GM19193 (cell line): Measurements from ENCODE around the gene TAS2R41.

Source experiments
- POLR2A ChIP-seq: IDR thresholded peaks from 4 replicates; pipeline ENCODE4 v1.6.1; 2011; ENCODE audit not compliant: insufficient read depth, insufficient read length; ENCODE audit errors: extremely low read depth

The TAS2R41 gene

DNA sequence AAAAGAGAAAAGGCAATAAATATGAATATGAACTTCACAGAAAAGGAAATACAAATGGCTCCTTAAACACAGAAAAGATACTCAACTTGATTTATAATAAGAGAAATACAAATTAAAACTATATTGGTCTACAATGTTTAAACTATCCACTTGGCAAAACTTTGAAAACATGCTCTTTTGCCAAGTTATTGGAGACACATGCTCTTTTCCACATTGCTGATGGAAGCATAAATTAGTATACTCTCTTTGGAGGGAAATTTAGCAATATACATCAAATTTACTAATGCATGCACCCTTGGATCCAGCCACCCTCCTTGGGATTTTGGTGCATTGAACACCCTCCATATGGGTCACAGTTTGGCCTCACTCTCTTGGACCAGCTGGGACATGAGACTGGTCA, 26.6 kb upstream of the TAS2R41 start:
- no peak for TF ChIP-seq POLR2A

GRCh38 chr7:143451746-143452145, 25.9 kb upstream of the TAS2R41 start:
- TF ChIP-seq POLR2A: no peak

GRCh38 chr7:143452495-143452894, 25.2 kb upstream of the TAS2R41 start:
- TF ChIP-seq POLR2A: no peak

GRCh38 chr7:143454091-143454680, 23.5 kb upstream of the TAS2R41 start:
- no peak for TF ChIP-seq POLR2A

DNA sequence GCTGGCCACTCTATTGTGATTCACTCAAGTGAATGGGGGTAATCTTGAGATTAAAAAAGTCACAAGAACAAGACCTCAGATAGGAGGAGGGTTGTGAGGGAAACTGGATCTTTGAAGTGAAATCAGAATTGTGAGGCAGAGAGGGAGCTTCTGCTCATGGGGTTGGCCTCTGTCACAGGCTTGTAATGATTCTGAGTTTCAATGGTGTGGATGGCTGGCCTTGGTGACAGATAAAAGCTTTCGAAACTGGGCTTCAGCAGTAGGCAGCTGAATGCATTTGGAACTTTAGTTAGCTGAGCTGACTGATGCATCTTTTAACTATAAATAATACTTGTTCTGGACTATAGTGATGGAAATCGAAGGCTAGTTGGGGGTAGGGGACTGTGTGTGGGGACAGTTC, 22.2 kb upstream of the TAS2R41 start:
- no peak for TF ChIP-seq POLR2A

DNA sequence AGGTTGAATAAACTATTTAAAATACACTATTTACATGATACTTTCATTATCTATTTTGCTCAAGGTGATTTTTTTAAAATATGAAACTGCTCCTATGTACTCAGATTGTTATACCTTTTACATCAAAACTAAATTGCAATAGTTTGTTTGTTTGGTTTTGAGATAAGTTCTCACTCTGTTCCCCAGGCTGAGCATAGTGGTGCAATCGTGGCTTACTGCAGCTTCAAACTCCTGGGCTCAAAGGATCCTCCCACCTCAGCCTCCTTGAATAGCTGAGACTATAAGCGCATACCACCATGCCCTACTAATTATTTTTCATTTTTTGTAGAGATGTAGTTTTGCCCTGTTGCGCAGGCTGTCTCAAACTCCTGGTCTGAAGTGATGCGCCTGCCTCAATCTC, 21.7 kb upstream of the TAS2R41 start:
- TF ChIP-seq POLR2A: no peak

DNA sequence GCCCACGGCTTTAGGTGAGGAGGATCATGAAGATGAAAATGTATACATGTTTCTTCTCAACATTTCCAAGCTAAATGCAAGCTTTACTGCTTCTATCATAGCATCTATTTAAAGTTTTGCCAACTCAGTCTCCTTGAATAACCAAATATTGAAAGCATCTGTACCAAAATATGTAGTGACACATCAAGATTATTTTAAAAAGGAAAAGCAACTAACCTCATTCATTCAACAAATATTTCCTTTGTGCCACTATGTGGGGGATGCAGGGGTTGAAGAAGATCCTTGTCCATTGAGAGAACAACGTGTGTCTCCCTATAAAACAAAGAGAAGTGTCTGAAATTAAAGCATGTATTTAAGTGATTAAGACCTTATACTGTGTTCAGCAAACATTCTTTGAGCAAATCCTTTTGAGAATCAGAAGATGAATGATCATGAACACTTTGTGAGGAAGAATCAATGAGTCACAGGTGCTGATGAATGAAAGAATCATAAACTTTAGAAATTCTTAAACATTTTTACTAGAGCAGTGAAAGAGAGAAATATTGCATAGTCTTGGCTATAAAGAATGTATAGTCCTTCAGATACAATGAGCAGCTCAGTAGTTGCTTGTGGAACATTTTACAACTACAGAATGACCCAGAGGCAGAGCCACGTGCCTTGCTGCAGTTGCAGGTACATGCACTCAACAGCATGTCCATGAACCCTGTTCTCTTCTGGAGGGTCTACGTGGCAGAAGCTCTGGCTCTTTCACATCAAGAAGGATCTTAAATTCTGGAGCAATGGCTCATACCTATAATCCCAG, 20.5 kb upstream of the TAS2R41 start:
- no peak for TF ChIP-seq POLR2A

DNA sequence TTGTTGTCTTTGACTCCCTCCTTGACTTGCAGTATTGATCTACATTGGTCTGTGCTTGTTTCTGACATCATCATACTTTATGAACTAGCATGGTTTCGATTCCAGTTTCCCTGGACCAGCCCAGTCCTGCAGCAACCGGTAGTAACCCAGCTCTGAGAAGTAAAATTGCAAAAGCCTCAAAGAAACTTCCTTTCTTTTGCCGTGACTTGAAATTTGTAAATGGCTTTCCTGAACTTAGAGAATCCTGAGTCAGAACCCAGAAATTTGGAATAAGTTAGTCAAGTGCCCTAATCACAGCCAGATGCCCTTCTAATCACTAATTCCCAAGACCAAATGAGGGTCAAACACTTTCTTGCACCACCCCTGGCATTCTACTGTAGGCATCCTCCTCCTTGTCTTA, 19.4 kb upstream of the TAS2R41 start:
- TF ChIP-seq POLR2A: no peak

- no peak for TF ChIP-seq POLR2A
Observed at GRCh38 chr7:143458681-143459080, 19.0 kb upstream of the TAS2R41 start.

GRCh38 chr7:143459359-143459758, 18.3 kb upstream of the TAS2R41 start:
- TF ChIP-seq POLR2A: no peak

GRCh38 chr7:143460271-143460979, 17.2 kb upstream of the TAS2R41 start:
- TF ChIP-seq POLR2A: no peak

DNA sequence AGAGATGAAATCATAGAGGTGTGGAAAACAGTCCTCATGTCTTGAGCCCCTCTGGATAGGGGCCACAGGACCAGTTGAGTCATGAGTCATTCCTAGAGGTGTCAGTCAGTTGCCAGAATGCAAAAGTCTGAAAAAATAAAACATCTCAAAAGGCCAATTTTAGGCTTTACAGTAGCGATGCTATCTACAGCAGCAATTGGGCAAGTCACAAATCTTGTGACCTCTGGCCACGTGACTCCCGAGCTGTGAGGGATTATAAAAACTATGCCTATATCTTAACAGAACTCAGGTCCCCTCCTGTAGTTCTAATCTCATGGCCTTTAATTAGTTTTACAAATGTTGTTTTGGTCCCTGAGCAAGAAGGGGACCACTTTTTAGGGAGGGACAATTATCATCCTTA, 15.6 kb upstream of the TAS2R41 start:
- no peak for TF ChIP-seq POLR2A

- TF ChIP-seq POLR2A: no peak
Observed at GRCh38 chr7:143463556-143463955, 14.1 kb upstream of the TAS2R41 start.

DNA sequence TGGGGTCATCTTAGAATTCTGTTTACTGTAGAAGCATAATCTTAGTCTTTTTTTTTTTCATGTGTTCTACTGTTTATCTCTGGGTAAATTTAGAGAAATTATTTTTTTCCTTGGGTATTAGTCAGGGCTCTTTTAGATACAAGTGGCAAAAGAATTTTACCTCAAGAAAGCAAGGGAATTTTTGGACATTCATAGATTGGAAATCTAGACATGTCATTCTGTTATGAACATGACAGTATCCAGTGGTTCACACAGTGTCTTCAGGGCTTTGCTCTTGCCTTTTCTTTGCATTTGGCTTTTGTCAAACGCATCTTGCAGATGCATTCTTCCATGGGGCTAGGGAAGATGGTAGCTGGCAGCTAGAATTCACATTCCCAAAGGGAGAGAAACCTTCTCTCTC, 13.7 kb upstream of the TAS2R41 start:
- TF ChIP-seq POLR2A: no peak

GRCh38 chr7:143467724-143468123, 9.9 kb upstream of the TAS2R41 start:
- no peak for TF ChIP-seq POLR2A

DNA sequence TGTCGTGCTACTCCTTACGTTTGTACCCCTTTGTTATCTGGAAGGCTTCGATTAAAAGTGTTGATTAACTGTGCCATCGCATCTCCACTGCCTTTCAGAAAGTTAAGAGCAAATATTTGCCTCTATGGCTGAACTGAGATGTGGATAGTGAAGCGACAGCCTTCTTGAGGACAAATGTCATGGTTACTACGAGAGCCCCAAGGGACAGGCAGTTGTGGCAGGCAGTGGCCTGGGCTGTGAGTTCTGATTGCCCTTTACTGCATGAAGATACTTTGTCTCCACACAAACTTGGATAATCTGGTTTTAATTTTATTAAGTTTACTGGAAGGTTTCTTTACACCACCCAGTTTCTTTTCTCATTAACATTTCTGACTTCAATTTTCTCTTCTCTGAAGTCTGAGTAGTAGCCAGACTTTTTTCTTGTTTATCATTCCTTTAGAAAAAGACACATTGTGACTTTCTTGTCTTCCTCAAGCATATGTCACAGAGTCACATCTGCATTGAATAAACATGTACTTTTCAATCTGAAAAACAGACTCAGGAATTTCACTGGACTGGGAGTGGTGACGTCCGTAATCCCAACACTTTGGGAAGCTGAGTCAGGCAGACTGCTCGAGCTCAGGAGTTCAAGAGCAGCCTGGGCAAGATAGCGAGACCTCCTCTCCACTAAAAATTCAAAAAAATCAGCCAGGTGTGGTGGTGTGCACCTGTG, 1.5 kb downstream of the TAS2R41 start:
- TF ChIP-seq POLR2A: no peak

DNA sequence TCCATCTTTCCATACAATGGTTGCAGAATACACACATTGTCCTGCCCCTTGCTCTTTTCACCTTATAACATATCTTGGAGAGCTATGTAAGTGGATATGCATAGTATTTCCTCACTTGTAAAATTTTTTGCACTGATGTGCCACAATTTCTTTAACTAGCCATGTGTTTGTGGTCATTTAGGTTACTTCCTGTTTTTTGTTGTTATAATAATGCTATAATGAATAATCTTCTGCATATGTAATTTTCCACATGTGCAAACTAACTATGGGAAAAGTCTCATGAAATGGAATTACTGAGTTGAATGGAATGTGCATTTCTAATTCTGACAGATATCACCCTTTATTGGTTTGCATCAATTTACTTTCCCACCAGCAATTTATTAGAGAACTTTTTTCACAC, 2.8 kb downstream of the TAS2R41 start:
- TF ChIP-seq POLR2A: no peak
